ENCODE measurements around the gene CACNG1.

CACNG1 gene

DNA sequence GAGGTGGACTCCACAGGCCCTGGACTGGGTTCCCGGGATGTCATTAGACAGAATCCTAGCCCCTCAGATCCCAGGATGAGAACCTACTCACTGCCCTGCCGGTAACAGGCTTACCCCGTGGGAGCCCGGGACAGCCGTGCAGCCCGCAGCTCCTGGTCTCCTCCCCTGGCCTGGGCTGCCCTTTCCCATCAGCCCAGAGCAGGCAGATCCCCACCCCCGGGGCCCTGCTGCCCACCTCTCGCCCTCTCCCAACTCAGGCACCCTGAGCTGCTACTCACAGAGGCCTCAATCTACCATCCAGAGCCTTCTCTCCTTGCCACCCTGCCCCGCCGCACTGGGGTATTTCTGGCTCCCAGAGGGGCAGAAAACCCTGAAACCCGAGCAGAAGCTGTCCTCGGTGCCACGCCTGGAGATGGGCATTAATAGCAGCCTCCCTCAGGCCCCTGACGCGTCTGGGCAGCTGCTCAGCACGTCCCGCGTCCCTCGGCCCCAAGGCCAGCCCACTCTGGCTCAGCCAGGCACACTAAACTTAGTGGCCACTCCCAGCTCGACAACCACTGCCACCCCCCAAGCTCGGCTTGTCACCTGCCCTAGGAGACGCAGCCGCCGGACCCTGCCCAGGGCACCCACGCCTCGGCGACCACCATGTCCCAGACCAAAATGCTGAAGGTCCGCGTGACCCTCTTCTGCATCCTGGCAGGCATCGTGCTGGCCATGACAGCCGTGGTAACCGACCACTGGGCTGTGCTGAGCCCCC, at the start of gene CACNG1:
Gene CACNG1 (plus strand): TSS at position 539 of the 757 bp plus-strand sequence. CDS start 107 bp downstream, at position 646.
- no peak for DNase-seq (ENCODE audit: low read depth)

- no peak for DNase-seq (ENCODE audit: low read depth)
These were observed 49.3 kb upstream of the CACNG1 start for GRCh38 chr17:66994930-66995535.

- DNase-seq (ENCODE audit: low read depth): no peak
These were observed 48.4 kb upstream of the CACNG1 start for GRCh38 chr17:66995944-66996343.

DNA sequence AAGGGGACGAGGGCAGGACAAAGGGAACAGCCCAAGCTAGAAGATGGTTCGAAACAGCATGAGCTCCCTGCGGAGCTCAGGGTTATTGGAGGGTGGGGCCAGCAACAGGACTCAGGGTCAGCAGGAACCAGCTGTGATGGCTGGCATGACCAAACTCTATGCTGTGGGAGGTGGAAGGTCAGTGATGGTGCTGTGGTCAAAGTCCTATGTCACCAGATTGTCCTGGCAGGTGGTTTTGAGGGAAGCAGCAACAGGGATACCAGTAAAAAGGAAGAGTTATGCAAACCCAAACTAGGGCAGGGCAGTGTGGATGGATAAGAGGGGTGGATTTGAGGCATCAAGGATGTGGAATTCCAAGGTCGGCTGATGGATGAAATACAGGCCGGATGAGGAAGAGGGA, 47.4 kb upstream of the CACNG1 start:
- no peak for DNase-seq (ENCODE audit: low read depth)

GRCh38 chr17:67003231-67003630, 41.1 kb upstream of the CACNG1 start:
- DNase-seq (ENCODE audit: low read depth): no peak

- DNase-seq (ENCODE audit: low read depth): no peak
These were observed 40.2 kb upstream of the CACNG1 start for GRCh38 chr17:67004181-67004580.

DNA sequence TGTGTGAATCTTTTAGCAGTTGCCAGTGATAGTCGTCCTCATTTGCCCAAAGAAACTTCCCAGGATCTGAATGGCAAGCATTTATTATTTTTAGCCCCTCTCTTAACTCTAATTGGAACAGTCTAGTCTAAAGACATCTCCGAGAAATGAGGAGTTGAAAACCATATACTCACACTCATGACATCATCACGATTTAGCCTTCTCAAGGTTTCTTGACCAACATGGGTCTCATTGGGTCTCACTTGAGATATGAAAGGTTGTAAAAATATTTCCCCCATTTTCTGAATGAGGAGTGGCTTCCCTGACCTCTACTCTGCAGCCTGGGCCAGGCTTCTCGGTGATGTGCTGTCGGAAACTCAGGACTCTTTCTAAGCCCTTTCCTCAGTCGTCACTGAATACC, 37.1 kb upstream of the CACNG1 start:
- DNase-seq (ENCODE audit: low read depth): no peak

DNA sequence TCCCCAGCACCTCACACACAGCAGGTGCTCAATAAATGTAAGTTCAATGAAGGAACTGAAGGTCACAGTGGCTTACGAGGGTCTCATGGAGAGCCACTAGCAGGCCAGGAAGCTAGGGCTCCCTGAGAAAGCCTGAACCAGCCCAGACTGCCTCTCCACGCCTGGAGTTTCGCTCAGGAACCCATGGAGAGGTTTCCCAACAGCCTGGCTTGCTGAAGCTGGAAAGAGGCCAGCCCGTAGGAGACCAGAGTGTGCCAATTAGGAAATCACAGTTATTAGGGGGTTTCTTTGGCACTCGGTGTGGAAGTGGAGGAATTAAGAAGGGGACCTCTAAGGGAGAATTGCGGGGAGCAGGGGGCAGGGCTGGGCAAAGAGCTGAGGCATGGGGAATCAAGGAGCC, 36.3 kb upstream of the CACNG1 start:
- no peak for DNase-seq (ENCODE audit: low read depth)

GRCh38 chr17:67011527-67012175, 32.7 kb upstream of the CACNG1 start:
- DNase-seq (ENCODE audit: low read depth): no peak

- no peak for DNase-seq (ENCODE audit: low read depth)
These were observed 30.5 kb upstream of the CACNG1 start for GRCh38 chr17:67013891-67014290.

GRCh38 chr17:67015001-67015400, 29.4 kb upstream of the CACNG1 start:
- no peak for DNase-seq (ENCODE audit: low read depth)

GRCh38 chr17:67016039-67016762, 28.2 kb upstream of the CACNG1 start:
- DNase-seq (ENCODE audit: low read depth): no peak

- no peak for DNase-seq (ENCODE audit: low read depth)
These were observed 26.4 kb upstream of the CACNG1 start for GRCh38 chr17:67017910-67018309.

- no peak for DNase-seq (ENCODE audit: low read depth)
These were observed 25.6 kb upstream of the CACNG1 start for GRCh38 chr17:67018471-67019434.

DNA sequence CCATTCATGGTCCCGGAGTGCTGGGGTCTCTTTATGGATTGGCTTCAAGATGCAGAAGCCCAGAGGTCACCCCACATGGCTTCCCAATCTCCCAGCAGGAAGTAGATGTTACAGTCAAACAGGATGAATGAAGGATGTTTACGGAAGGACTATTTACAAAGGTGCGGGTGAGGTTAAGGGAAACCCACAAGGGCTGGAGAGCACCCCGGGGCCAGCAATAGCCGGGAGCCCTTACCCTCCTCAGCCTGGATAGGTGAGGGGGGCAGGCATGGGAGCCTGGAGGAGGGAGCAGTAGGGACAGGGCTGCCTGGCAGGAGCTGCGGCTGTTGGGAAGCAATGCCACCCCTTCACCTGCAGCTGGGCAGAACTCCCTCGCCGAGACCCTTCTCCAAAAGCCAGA, 24.5 kb upstream of the CACNG1 start:
- no peak for DNase-seq (ENCODE audit: low read depth)

GRCh38 chr17:67020293-67020766, 24.0 kb upstream of the CACNG1 start:
- no peak for DNase-seq (ENCODE audit: low read depth)

DNA sequence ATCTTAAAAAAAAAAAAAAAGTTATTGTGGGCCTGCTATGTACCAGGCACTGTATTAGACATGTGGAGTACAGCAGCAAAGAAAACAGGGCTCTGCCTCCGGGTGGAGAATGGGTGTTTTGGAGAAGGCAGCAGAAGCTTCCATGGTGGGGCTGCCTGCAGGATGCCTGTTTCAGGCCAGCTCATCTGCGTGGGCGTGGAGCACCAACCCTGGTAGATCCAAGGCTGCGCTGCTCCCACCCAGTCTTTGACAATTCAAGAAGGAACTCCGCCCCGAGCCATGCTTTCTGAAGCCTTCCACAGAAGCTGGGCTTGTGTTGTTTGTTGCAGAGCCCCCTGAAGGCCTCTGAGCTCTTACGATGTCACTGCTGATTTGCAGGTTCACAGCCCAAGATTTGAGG, 23.2 kb upstream of the CACNG1 start:
- DNase-seq (ENCODE audit: low read depth): no peak

- no peak for DNase-seq (ENCODE audit: low read depth)
These were observed 22.5 kb upstream of the CACNG1 start for GRCh38 chr17:67021743-67022450.

GRCh38 chr17:67022451-67022810, 21.9 kb upstream of the CACNG1 start:
- no peak for DNase-seq (ENCODE audit: low read depth)

DNA sequence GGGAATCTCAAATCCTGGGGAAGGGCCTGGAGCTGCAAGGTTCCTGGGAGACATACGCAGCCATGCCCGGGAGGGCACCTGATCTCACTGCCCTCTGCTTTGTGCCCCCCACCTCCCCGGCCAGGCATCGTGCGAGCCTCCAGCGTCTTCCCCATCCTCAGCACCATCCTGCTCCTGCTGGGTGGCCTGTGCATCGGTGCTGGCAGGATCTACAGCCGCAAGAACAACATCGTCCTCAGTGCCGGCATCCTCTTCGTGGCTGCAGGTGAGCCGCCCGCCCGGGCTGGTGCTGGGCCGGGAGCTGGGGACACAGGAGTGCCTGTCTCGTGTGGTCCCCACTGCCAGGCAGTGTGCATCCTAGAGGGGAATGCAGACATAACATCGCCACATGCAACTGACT, 19.6 kb upstream of the CACNG1 start:
- DNase-seq (ENCODE audit: low read depth): no peak

Data from non-pigmented ciliary epithelial cell (primary cell).